Activated CD8-positive, alpha-beta memory T cell treated with anti-CD3 and anti-CD28 coated beads for 4 hours (primary cell): ENCODE data around the gene HES1.
"Not testable (repeated sequence)": the region's sequence is repeated elsewhere in the genome, so short reads cannot be mapped to it uniquely, and the experiment has no call there.

Source experiments
- DNase-seq, 2 donors: peaks; one replicate each; pipeline ENCODE4 v3.0.0-alpha.2; 2020; ENCODE audit warnings: low read depth in 2 of 2

HES1 gene

DNA sequence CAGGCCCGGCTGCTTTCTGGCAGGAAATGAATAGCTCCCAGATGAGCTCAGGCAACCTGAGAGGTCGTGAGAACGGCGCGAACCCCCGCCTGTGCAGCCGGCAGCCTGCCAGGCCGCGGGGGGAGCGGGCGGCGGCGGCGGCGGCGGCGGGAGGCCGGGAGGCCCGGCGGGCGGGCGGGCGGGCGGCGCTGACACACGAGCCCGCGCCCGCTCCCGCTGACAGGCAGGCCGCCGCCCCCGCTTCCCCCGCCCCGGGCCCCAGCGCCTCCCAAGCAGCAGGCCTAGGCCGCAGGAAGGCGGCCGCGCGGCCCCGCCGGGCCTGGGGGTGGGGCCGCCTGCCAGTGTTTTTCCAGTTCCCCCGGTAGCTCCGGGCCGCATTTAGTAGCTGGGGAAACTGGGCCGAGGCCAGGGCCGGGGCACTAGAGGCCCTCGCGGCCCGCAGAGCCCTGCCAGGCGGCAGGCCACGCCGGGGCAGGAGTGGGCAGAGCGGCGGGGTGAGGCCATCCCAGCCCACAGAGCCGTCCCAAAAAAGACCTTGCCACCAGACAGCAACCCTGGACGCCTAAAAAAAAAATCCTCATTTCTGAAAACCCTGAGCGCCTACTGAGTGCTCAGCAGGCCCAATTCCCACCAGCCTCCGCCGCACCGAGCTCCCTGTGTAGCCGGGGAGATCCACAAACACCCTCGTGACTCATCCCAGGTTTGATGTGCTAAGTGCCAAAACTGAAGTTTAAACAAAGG, 5.6 kb downstream of the HES1 start:
- DNase-seq = peak; percentile 31 to 51

DNA sequence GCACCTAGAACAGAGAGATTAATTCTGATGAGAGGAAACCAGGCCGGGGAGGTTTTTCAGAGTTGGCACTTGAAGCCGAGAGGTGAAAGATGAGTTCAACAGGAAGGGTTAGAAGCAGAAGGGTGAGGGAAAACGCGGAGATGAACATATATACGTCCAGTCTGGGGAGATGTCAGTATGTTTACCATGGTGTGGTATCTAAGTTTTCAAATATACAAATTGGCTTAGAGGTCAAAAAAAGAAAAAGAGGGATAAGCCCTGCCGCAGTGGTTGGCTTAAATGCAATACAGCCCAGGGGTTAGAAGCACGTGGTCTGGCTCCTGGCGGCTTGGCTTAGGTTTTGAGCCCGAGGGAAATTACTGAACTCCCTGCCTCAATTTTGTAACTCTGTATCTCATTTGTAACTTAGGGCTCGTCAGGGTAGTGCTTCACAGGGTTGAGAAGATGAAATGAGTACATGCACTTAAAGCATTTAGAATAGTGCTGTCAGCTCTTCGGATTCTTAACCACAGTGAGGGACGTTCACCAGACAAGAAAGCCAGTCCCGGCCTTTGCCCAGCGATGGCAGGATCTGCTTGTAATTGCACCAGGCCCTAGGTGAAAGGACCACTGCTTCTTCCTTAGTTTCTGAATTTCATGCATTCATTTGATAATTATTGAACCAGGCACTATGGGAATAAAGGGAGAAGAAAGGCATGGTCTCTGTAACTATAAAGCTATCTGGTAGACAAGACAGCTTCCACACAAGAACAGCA, 6.4 kb downstream of the HES1 start:
- no peak for DNase-seq

DNA sequence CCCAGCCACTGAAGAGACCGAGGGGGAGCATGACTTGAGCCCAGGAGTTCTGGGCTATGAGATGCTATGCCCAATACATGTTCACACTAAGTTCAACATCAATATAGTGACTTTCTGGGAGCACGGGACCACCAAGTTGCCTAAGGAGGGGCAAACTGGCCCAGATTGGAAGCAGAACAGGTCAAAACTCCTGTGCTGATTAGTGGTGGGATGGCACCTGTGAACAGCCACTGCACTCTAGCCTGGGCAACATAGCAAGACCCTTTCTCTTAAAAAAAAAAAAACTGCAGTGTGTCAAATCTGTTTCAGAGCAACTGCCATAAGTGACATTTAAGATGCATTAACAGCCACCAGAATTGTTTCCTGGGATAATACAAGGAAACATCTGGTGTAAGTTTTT, 9.8 kb downstream of the HES1 start:
- no peak for DNase-seq

DNA sequence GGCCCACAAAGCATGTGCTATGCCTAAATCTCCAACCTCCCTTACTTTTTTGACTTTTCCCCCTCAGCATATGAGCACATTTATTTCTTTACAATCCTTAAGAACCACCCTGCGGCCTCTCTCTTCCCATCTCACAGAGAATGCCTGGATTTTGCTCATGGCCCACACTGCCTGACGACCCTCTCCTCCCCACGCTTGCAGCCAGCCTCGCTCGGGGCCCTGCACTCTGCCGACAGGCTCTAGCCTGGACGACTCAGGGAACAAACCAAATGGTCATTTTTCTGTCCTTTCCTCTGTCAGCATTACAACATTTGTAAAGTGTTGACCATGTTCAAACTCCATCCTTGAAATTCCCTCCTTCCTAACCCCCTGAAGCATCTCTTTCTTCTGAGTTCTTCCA, 11.7 kb downstream of the HES1 start:
- DNase-seq = no peak

DNA sequence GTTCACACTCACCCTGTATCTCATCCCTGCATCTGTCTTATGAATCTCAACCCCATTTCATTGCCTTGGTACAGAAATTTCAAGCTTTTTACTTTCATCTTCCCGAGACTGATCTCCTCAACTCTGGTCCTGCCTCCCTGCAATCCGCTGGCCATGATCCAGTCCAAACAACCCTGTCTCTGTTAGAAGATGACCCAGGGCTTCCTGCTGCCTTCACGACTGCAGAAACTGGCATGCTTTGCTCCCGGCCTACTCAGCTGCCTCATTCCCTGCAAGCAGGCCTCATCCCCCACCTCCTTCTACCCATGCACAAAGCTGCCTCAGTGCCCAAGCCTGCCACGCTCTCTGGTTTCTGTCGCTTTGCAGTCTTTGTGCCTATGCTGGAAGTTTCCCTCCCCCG, 12.4 kb downstream of the HES1 start:
- DNase-seq = no peak

DNA sequence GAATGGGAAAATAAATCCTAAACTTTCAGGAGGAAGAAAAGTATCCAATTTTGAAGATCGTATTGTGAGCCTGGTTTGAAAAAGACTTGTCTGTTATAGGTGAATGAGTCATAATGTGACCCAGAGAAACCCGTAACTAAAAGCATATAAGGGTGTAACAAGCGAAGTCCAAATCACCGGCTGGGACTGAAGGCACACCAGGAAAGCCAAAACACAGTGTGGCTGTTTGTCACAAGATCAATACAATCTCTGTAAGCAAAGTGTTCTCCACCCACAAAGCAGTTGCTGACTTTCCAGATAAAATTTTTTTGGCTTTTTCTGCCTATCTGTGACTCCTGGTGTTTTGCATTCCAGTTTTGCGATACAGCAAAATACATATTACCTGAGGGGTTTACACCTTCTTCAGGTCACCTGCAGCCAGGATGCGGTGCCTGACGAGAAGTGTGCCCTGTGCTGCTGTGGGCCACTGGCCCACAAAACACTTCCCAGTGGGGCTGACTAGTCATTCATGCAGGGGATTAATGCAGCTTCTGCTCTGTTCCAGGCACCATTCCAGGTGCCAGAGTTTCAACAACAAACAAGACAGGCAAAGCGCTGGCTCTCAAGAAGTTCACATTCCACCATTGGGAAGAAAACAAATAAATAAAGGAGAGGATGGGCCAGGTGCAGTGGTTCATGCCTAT, 14.4 kb downstream of the HES1 start:
- DNase-seq = no peak

DNA sequence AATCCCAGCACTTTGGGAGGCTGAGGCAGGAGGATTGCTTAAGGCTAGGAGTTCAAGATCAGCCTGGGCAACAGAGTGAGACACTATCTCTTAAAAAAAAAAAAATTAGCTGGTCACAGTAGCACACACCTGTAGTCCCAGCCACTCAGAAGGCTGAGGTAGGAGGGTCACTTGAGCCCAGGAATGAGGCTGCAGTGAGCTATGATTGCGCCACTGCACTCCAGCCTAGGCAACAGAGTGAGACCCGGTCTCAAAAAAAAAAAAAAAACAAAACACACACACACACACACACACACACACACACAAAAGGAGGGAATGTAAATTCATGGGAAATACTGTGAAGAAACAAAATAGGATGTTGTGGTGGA, 15.0 kb downstream of the HES1 start:
- not testable (repeated sequence) for DNase-seq

DNA sequence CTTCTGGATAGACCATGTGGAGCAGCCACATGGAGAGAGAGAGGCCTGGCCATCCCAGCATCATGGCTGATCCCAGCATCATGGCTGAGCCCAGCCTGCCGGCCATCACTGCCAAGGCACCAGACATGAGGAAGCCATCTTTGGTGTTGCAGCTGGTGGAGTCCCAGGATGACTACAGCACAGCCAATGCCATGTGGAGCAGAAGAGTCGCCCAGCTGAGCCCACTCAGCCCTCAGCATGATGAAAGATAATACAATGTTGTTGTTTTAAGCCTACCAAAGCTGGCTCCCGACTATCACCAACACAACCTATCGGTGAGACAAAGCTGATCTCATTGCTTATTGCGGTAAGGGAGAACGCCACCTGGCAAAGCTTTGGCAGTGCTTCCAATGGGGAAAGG, 18.4 kb downstream of the HES1 start:
- no peak for DNase-seq

DNA sequence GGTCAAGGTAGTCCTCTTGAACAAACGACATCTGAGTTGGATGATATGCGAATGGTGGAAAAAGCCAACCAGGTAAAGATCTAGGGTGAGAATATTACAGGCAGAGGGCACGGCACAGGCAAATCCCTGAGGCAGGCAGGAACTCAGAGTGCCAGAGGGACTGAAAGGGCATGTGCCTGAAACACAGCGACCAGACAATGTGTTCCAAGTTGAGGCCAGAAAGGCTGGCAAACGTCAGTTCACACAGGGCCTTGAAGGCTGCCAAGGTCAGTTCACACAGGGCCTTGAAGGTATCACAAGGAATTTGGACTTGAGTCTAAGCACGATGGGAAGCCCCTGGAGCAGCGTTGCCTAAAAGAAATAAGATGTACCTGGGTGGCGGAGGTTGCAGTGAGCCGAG, 20.1 kb downstream of the HES1 start:
- no peak for DNase-seq

DNA sequence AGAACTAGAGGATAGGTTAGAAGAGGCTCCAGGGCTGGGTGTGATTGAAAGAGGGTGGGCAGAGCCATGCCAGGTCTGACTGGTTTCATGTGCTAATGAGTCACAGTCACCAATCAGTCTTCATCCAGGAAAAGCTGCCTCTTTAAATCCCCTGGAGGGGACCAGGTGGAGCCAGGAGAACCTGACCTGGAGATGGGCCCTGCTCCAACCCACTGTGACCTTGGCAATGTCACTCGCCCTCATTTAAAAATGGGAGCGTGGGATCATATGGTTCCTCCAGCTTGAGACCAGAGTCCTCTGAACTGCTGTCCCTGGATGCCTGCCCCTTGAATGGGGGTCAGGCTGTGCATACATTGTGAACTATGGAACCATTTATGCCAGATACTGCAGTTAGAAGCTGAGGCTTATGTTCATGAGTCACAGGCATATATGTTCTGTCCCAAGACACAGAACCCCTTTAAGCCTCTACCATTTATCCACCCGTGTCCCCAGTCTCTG, 23.0 kb downstream of the HES1 start:
- DNase-seq = no peak

DNA sequence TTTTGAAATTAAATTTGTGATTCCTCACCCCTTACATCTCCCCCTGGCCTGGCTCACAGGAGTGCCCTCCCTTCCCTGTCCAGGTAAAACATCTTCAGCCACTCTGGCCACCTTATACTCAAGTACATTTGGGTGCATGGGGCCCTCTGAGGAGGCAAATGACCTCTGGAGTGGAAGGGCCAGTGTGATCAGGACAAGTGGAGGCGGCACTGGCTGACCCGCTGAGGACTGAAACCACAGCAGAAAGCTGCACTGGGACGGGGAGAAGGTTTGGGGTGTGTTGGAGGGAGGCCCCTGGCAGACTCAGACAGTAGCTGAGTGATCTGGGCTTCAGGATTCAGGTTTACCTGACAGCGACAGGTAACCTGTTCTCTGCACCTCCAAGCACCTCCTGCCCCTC, 24.2 kb downstream of the HES1 start:
- DNase-seq = no peak

DNA sequence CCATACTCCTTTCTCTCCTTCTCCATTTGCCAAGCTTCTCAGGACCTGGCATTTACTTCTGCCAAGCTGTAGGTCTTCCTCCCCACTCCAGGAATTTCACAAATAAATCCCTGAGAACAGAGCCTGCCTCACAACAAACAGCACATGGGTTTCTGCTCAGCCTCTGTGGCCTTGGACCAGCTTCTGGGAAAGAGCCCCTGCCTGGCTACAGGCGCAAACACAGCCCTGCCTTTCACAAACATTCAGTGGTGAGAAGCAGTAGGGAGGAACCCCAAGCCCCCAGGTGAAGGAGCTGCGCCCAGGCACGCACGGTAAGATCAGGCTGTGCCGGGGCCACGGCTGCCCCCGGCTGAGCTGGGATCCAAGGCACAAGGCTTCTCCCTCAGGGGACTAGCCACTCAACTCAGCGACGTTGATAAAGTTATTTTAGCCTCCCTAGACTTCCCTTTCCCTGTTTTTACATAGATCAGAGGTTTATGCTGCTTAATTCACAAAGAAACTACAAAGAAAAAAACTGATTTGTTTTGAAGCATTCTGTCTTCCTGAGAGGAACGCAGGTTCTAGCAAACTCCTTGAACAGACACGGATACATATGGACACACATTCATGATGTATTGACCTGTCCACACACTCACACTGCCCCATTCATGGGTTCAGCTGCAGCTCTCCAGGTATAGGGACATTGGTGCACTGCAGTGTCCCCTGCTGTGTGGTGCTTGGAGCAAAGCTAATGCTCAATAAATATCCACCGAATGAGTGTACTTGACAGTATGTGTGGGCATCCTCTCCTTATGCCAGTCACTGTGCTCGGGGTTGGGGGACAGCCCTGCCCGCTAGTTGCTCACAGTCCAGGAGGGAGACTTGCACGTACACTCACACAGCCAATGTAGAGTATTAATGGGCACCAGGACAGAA, 25.4 kb downstream of the HES1 start:
- DNase-seq = no peak

DNA sequence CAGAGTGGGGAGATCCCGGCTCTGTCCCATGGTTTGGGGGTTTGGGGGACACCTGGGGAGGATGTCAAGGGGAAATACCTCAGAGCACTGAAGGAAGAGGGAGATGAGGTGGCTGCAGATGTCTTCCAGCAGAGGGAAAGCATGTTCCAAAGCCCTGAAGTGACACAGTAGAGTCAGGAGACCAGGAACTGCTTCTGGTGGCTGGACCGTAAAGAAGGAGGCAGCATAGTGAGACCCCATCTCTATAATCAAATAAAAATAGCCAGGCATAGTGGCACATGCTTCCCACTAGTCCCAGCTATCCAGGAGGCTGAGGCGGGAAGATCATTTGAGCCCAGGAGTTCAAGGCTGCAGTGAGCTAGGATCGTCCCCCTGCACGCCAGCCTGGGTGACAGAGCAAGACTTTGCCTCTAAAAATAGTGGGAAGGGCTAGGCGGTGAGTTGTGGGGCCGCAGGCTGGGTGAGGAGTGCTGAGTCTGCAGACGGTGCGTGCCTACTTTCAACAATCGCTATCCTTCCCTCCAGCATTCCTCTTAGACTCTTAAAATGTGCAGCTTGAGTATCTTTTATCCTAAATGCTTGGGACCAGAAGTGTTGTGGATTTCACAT, 26.2 kb downstream of the HES1 start:
- no peak for DNase-seq

DNA sequence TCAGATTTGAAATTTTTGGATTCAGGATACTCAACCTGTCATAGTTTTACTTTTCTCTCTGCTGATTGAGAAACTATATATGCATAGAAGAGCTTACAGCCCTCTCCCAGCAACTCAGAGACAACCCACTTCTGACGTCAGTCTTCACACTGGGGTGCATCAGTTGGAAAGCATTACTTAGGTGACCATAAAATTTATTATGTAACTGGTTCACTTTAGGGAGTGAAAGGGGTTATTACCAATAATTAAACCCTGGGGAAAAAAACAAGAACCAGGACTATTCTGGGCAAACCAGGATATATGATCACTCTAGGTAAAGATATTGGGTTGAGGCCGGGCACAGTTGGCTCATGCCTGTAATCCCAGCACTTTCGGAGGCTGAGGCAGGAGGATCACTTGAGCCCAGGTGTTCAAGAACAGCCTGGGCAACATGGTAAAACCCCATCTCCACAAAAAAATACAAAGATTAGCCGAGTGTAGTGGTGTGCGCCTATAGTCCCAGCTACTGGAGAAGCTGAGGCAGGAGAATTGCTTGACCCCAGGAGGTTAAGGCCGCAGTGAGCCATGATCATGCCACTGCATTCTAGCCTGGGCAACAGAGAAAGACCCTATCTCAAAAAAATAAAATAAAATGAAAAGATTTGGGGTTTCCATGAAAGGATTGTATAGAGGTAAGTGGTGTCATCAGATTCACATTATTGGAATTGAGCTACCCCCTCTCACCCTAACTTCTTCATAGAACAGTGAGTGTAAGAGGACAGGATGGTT, 27.1 kb downstream of the HES1 start:
- DNase-seq = no peak

DNA sequence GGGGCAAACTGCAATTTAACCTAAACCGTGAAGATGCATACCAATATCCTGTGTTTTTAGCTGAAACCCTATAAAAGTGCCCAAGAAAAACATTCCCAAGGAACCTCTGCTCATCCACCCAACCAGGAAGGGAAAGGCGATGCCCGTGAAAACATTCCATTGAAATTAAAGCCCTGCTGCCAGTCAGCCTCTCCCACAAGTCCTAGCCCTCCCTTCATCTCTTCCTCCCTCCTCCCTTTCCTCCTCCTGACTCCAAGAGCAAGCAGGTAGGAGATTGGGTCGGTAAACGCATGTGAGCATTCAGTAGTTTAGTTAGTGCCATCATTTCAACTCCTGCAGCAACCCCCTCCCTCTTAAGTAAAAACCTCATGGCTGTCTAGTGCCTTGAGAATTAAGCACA, 27.7 kb downstream of the HES1 start:
- no peak for DNase-seq

DNA sequence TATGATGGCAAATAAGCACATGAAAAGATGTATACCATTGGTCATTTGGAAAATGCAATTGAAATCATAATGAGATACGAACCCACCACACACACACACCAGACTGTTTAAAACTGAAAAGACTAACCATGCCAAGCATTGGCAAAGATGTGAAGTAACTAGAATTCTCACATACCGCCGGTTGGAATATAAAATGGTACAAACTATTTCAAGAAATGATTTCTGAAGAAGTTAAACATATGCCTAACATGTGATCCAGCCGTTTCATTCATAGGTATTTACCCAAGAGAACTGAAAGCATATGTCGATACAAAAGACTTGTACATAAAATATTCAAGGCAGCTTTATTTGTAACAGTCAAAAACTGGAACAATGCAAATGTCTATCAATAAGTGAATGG, 28.9 kb downstream of the HES1 start:
- DNase-seq = no peak

DNA sequence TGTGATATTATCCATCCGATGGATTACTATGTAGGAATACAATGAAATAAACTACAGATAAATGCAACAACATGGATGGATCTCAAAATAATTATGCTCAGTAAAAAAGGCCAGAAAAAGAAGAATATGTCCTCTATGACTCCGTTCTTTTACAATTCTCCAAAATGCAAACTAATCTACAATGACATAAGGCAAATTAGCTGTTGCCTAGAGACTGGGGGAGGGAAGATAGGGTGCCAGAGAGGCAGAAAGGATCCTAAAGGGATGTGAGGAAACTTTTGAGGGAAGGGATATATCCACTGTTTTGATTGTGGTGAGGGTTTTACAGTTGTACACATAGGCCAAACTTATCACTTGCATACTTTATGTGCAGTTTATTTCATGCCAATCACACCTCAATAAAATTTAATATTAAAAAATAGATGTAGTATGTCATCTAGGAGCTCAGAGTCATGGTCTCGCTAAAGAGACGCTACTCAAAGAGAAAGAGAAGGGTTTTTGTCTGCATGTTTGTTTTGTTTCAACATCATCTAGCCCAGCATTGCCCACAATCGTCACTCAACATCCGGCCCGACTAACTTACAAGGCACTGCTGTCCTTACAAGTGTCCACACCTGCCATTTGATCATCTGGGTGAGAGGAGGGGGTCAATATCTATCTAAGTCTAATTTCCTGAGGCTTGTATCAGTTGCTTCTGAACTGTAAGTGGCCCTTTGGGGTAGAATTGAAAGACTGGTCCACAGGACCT, 29.5 kb downstream of the HES1 start:
- no peak for DNase-seq

DNA sequence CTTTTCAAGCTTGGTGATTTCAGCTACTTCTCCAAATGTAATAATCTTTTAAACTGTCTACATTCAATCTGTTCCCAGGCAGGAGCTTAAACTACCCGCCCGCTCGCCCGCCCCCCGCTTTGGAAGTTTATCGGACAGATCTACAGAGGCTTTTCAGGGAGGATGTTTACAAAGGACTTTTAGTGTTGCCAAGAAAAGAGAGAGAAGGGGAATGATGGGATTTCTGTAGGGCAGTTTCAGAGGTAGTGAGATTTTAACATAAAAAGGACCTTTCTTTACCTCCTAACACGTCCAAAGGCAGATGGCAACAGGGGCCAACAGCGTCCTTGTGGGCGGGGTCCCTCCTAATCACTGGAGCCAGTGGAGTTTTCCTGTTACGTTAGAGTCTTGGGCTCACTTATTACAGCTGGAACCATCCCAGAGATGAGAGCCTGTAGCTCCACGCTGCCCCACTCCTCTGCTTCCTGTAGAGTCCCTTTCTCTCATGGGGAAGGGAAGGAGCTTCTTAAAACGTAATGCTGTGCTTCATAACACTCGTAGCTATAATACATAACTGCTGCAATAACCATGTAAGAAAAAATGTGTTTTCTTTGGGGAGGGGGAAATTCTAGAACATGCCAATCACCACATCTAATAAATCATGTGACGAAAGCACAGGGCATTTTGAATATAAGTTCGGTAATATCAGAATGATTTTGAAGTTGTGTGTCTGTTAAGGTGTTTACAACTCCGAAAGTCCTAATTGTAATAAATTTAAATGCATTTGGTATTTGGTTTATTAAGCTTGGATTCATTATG, 30.9 kb downstream of the HES1 start:
- no peak for DNase-seq
